Skeletal muscle tissue (tissue), 4 donors: Measurements from ENCODE around the gene TM4SF18. TPM values are rescaled to one million over a fixed set of nuclear protein-coding genes. Genes with fewer than 3 reads are reported as not detected.

Experiments
- H3K27ac ChIP-seq: one replicate; pipeline ENCODE4 v1.7.0; 2013; ENCODE audit warnings: mild to moderate bottlenecking, low read depth, low read length, inconsistent platforms
- H3K27me3 ChIP-seq, 3 donors: one replicate each; pipeline ENCODE4 v1.7.0; 2013; ENCODE audit warnings: low read length in 3 of 3; ENCODE audit not compliant: control insufficient read depth in 3 of 3, insufficient read depth in 3 of 3
- H3K36me3 ChIP-seq, 3 donors: one replicate each; pipeline ENCODE4 v1.7.0; 2013; ENCODE audit warnings: low read length in 3 of 3; ENCODE audit not compliant: control insufficient read depth in 3 of 3, insufficient read depth in 3 of 3
- H3K4me1 ChIP-seq, 3 donors: one replicate each; pipeline ENCODE4 v1.7.0; 2013; ENCODE audit warnings: low read length in 3 of 3, mild to moderate bottlenecking in 3 of 3; ENCODE audit not compliant: control insufficient read depth in 3 of 3, insufficient read depth in 3 of 3
- H3K4me3 ChIP-seq, 3 donors: one replicate each; pipeline ENCODE4 v1.7.0; 2013; ENCODE audit warnings: low read length in 3 of 3
- H3K9ac ChIP-seq, 3 donors: one replicate each; pipeline ENCODE4 v1.7.0; 2013; ENCODE audit warnings: low read length in 3 of 3, mild to moderate bottlenecking in 3 of 3, moderate library complexity in 2 of 3, low read depth in 1 of 3
- H3K9me3 ChIP-seq, 3 donors: one replicate each; pipeline ENCODE4 v1.7.0; 2013; ENCODE audit warnings: low read length in 3 of 3; ENCODE audit not compliant: control insufficient read depth in 3 of 3
- total RNA-seq: library from RNA; depleted of rRNA; stranded (reverse); fragments of >200 nt; gene quantifications from one replicate; pipeline ENCODE4 v1.2.3, GENCODE V29; 2014
- donor health status: Osteomylitis.

The TM4SF18 gene
- total RNA-seq, 1 donor from 2014 or later: 6.3 TPM

DNA sequence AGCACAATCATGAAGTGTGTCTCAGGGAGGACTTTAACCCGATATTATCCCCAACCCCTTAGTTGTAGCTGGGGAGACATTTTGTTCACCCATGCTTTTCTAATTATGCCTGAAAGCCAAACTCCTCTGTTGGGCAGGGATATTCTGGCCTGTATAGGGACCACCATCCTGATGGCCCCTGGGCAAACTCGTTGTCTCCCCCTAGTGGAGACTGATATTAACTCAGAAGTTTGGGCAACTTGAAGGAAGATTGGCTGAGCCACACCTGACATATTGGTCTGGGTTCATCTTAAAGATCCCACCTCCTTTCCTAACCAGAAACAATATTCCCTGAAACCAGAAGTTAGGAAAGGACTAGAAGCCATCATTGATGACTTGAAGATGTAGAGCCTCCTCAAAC lies 42.3 kb downstream of the TM4SF18 start:
- Histone ChIP-seq H3K9ac (no peak overlapping the region), H3K36me3 (no peaks in the 10 kb centered on the region), H3K4me1 (peaks cover 0 to 3% (median 3%) of the 10 kb centered on the region in 3 donors), H3K27me3 (no peaks in the 10 kb centered on the region), H3K9me3 (no peaks in the 10 kb centered on the region), H3K27ac (no peak overlapping the region), H3K4me3 (no peak overlapping the region)

- Histone ChIP-seq H3K27ac (no peak overlapping the region), H3K9ac (no peak overlapping the region)
Observed at GRCh38 chr3:149288655-149289054, 44.8 kb downstream of the TM4SF18 start.

GRCh38 chr3:149284034-149284433 lies 49.4 kb downstream of the TM4SF18 start:
- no peak overlapping the region for H3K4me3 ChIP-seq
- H3K9ac ChIP-seq: no peak overlapping the region
- H3K4me1 ChIP-seq: no peaks in the 10 kb centered on the region
- H3K27ac ChIP-seq: no peak overlapping the region
- H3K27me3 ChIP-seq: no peaks in the 10 kb centered on the region
- no peaks in the 10 kb centered on the region for H3K36me3 ChIP-seq
- H3K9me3 ChIP-seq: no peaks in the 10 kb centered on the region

More at GRCh38 chr3:149288655-149289054, 44.8 kb downstream of the TM4SF18 start:
- Histone ChIP-seq H3K36me3 (no peaks in the 10 kb centered on the region), H3K4me3 (no peak overlapping the region), H3K9me3 (no peaks in the 10 kb centered on the region), H3K27me3 (no peaks in the 10 kb centered on the region), H3K4me1 (no peaks in the 10 kb centered on the region)

DNA sequence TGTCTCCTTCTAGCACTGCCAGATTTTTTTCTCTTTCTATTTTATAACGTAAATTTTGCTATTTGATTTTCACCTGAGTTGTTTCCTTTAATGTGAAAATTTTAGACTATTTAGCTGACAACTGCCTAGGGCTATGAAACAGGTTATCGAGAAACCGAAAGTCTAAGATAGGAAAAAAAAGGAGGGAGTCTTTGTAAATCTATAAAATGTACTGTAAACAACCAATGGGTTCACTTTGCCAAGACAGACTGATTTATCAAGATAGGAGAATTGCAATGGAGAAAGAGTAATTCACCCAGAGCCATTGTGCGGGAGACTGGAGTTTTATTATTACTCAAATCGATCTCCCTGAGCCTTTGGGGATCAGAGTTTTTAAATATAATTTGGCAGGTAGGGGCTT lies 50.0 kb downstream of the TM4SF18 start:
- Histone ChIP-seq H3K9ac (no peak overlapping the region), H3K4me3 (no peak overlapping the region), H3K9me3 (no peaks in the 10 kb centered on the region), H3K36me3 (no peaks in the 10 kb centered on the region), H3K4me1 (no peaks in the 10 kb centered on the region), H3K27me3 (no peaks in the 10 kb centered on the region), H3K27ac (no peak overlapping the region)

- Histone ChIP-seq H3K27me3 (no peaks in the 10 kb centered on the region), H3K4me3 (no peak overlapping the region), H3K36me3 (no peaks in the 10 kb centered on the region), H3K27ac (no peak overlapping the region), H3K4me1 (no peaks in the 10 kb centered on the region), H3K9me3 (no peaks in the 10 kb centered on the region), H3K9ac (no peak overlapping the region)
Observed at GRCh38 chr3:149282836-149283235, 50.6 kb downstream of the TM4SF18 start.

- Histone ChIP-seq H3K9me3 (no peaks in the 10 kb centered on the region), H3K27me3 (no peaks in the 10 kb centered on the region), H3K4me3 (no peak overlapping the region), H3K9ac (no peak overlapping the region), H3K4me1 (no peaks in the 10 kb centered on the region), H3K27ac (no peak overlapping the region), H3K36me3 (no peaks in the 10 kb centered on the region)
Observed at GRCh38 chr3:149282322-149282721, 51.1 kb downstream of the TM4SF18 start.

DNA sequence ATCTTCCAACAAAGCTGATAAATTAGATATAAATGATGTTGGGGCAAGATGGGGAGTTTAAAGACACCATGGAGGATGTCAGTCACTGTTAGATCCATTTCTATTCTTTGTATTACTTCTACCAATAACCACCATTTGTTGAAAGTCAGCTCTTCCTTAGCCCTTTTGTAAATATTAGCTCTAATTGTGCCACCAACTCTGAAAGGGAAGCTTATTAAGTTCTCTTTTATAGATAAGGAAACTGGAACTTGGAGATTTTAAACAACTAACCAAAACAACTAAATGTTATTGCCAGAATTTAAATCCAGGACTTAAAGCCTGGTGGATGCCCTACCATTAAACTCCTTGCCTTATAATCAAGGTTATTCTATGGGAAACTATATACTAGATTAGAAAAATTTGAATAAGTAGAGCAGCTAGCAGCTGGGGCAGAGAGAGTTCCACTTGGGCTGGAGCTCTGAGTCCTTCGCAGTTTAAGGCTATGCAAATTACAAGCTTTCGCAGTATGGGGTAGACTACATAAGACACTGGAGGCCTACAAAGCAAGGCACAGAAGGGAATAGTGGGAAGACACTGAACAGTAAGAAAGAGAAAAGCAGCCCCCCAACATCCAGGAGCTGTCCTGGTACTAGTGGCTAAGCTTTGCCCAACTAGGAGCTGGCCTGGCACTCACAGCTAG lies 52.6 kb downstream of the TM4SF18 start:
- Histone ChIP-seq H3K36me3 (no peaks in the 10 kb centered on the region), H3K4me3 (no peak overlapping the region), H3K27me3 (no peaks in the 10 kb centered on the region), H3K9ac (no peak overlapping the region), H3K9me3 (no peaks in the 10 kb centered on the region), H3K27ac (no peak overlapping the region), H3K4me1 (no peaks in the 10 kb centered on the region)

- peaks cover 0 to 2% (median under 1%) of the 10 kb centered on the region in 3 donors for H3K4me1 ChIP-seq
- H3K4me3 ChIP-seq: no peak overlapping the region
- no peak overlapping the region for H3K9ac ChIP-seq
- no peak overlapping the region for H3K27ac ChIP-seq
- no peaks in the 10 kb centered on the region for H3K36me3 ChIP-seq
- H3K9me3 ChIP-seq: no peaks in the 10 kb centered on the region
- no peaks in the 10 kb centered on the region for H3K27me3 ChIP-seq
Observed at GRCh38 chr3:149278911-149279310, 54.5 kb downstream of the TM4SF18 start.

GRCh38 chr3:149277331-149277813 lies 56.1 kb downstream of the TM4SF18 start:
- H3K27ac ChIP-seq: no peak overlapping the region
- no peaks in the 10 kb centered on the region for H3K36me3 ChIP-seq
- no peaks in the 10 kb centered on the region for H3K9me3 ChIP-seq
- H3K4me1 ChIP-seq: peaks cover 4 to 5% (median 4%) of the 10 kb centered on the region in 3 donors
- H3K27me3 ChIP-seq: no peaks in the 10 kb centered on the region
- no peak overlapping the region for H3K4me3 ChIP-seq
- no peak overlapping the region for H3K9ac ChIP-seq

GRCh38 chr3:149276619-149277018 lies 56.8 kb downstream of the TM4SF18 start:
- no peaks in the 10 kb centered on the region for H3K27me3 ChIP-seq
- H3K36me3 ChIP-seq: no peaks in the 10 kb centered on the region
- no peak overlapping the region for H3K27ac ChIP-seq
- H3K9me3 ChIP-seq: no peaks in the 10 kb centered on the region
- no peak overlapping the region for H3K4me3 ChIP-seq
- H3K9ac ChIP-seq: no peak overlapping the region
- peaks cover 4 to 5% (median 4%) of the 10 kb centered on the region in 3 donors for H3K4me1 ChIP-seq
